Gastrocnemius medialis (tissue), 4 donors: ENCODE data around the gene ARHGAP15.

Source experiments
- CTCF ChIP-seq, 5 experiments: fragments of 450-650 bp in 3 of 5; fragments of 200-600 bp in 2 of 5; sonication (generic) in 2 of 5; IDR thresholded peaks in 4 of 5; conservative IDR thresholded peaks in 1 of 5; 1 replicate in 4 of 5; 2 replicates in 1 of 5; pipeline ENCODE4 v1.5.1; 2016 to 2019; ENCODE audit warnings: antibody characterized with exemption in 5 of 5, mild to moderate bottlenecking in 3 of 5, moderate library complexity in 3 of 5
- POLR2A ChIP-seq, 2 donors: fragments of 450-650 bp; IDR thresholded peaks; one replicate each; pipeline ENCODE4 v1.6.1; 2017; ENCODE audit warnings: antibody characterized with exemption in 2 of 2, mild to moderate bottlenecking in 2 of 2, moderate library complexity in 2 of 2

DNA sequence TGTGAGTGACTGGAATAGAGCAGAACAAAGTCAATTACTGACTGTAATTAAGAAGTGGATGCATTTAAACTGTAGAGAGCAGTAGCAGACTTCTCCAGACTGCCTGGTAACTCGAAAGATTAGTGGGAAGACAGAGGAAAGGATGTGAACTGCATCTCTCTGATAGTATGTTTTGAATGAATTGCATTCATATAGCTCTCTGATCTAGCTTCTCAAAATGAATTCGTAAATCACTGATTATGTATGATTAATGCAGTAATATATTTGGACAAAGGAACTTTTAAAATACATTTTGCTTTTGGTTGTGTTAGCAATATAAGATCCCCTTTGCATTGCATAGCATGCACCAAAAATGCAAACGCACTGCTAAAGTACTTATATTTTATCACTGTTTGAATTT is 304.0 kb downstream of the ARHGAP15 start:
- TF ChIP-seq CTCF (IDR thresholded peaks at IDR 0.05 in 4 of 5, conservative IDR thresholded peaks at IDR 0.05 in 1 of 5) (no peak), POLR2A (IDR thresholded peaks at IDR 0.05) (no peak)
